ENCODE measurements around the gene SERPINI1.

SERPINI1 gene

DNA sequence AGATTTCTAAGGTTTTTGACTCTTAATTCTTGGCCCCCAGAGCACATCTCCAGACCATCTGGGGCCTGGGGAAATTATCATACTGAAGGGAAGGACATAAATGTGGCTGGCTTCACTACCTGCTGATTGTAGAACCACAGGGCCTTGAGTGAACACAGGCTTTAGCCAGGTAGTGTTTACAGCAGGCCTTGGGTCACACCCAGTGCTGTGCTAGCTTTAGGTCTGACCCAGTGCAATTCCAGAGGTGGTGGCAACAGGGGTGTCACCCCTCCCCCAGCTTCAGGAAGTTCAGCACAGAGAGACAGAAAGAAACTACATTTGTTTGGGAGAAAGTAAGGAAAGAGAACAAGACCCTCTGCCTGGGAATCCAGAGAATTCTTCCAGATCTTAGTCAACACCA is 25.0 kb upstream of the SERPINI1 start:
- no peak overlapping the region for H3K4me3 ChIP-seq (ENCODE audit: low read depth, low read length)
- TF ChIP-seq, protein P1, sequence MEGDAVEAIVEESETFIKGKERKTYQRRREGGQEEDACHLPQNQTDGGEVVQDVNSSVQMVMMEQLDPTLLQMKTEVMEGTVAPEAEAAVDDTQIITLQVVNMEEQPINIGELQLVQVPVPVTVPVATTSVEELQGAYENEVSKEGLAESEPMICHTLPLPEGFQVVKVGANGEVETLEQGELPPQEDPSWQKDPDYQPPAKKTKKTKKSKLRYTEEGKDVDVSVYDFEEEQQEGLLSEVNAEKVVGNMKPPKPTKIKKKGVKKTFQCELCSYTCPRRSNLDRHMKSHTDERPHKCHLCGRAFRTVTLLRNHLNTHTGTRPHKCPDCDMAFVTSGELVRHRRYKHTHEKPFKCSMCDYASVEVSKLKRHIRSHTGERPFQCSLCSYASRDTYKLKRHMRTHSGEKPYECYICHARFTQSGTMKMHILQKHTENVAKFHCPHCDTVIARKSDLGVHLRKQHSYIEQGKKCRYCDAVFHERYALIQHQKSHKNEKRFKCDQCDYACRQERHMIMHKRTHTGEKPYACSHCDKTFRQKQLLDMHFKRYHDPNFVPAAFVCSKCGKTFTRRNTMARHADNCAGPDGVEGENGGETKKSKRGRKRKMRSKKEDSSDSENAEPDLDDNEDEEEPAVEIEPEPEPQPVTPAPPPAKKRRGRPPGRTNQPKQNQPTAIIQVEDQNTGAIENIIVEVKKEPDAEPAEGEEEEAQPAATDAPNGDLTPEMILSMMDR (IDR thresholded peaks at IDR 0.05; ENCODE audit: low read depth, low read length): no peak

DNA sequence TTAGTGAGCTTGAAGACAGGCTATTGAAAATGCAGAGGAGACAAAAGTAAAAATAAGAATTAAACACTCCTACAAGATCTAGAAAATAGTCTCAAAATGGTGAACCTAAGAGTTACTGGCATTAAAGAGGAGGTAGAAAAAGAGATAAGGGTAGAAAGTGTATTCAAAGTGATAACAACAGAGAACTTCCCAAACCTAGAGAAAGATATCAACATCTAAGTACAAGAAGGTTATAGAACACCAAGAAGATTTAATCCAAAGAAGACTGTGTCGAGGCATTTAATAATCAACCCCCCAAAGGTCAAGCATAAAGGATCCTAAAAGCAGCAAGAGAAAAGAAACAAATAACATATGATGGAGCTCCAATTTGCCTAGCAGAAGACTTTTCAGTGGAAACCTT is 24.1 kb upstream of the SERPINI1 start:
- TF ChIP-seq, protein P1 (IDR thresholded peaks at IDR 0.05; ENCODE audit: low read depth, low read length): no peak
- no peak overlapping the region for H3K4me3 ChIP-seq (ENCODE audit: low read depth, low read length)

DNA sequence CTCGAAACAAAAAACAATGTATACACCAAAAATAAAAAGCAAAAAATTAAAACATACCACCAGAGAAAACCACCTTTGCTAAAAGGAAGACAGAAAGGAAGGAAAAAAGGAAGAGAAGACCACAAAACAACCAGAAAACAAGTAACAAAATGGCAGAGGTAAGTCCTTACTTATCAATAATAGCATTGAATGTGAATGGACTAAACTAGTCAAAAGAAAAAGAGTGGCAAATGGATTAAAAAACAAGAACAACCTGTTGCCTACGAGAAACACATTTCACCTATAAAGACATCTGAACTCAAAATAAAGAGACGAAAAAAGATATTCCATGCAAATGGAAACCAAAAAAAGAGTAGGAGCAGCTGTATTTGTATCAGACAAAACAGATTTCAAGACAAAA is 23.1 kb upstream of the SERPINI1 start:
- H3K4me3 ChIP-seq (ENCODE audit: low read depth, low read length): no peak overlapping the region
- TF ChIP-seq, protein P1 (IDR thresholded peaks at IDR 0.05; ENCODE audit: low read depth, low read length): no peak

DNA sequence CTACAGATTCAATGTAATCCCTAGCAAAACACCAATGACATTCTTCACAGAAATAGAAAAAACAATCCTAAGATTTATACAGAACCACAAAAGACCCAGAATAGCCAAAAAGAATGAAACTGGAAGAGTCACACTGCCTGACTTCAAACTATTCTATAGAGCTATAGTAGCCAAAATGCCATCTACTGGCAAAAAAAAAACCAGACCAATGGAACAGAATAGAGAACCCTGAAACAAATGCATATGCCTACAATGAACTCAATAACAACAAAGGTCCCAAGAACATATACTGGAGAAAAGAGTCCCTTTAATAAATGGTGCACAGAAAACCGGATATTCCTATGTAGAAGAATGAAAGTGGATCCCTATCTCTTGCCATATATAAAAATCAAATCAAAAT is 20.6 kb upstream of the SERPINI1 start:
- TF ChIP-seq, protein P1 (IDR thresholded peaks at IDR 0.05; ENCODE audit: low read depth, low read length): no peak
- no peak overlapping the region for H3K4me3 ChIP-seq (ENCODE audit: low read depth, low read length)

DNA sequence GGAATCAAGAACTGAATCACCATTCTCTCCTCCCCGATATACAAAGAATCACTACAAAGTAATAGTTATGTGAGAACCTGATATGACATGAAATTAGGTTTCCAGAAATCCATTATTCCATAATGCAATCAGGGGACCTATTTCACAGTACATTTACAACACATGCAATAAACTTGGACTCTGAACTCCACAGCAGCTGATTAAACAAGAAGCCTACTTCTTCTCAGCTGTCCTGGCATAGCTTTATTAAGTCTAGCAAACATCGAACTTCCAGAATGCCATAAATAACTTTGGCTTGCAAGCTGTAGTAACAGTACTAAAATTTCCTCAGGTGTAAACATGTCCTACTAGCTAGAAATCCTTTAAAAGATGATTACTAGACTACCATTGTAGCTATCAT is 18.6 kb upstream of the SERPINI1 start:
- TF ChIP-seq, protein P1 (IDR thresholded peaks at IDR 0.05; ENCODE audit: low read depth, low read length): no peak
- H3K4me3 ChIP-seq (ENCODE audit: low read depth, low read length): no peak overlapping the region

DNA sequence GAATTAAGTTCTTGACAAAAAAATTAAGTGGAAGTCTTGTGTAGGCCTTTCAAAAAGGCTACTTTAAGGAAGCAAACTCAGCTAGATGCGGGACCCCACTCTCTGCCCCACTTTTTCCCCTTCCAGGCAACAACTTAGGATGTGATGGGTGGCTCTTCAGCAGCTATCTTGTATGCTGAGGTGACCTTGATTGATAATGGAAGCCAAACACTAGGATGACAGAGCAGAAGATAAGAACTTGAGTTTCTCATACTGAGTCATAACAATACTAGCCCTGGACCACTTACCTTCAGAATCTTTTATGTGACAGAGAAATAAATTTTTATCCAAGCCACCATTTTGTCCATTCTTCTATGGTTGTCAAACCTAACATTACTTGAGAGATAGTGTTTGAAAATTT is 16.9 kb upstream of the SERPINI1 start:
- TF ChIP-seq, protein P1 (IDR thresholded peaks at IDR 0.05; ENCODE audit: low read depth, low read length): no peak
- no peak overlapping the region for H3K4me3 ChIP-seq (ENCODE audit: low read depth, low read length)

DNA sequence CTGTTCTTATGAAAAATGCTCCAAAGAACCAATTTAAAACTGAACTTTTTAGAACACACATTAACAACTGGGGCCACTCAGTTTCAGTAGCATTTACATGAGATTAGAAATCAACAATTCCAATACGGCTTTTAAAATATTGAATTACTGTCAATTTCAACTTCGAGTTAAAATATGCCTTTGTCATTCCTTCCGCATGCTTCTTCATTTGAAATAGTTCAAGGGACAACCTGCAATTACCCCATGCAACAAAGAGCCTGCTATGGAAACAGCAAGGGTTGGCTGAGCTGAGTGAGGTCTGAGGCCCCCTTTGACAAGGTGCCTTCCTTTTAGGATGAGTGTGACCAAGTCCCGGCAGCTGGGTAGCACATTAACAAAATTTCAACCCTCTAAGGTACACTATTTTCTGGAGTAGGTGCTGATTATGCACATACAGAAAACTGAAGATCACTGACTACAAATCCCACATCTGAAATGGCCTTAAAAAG is 12.5 kb upstream of the SERPINI1 start:
- TF ChIP-seq, protein P1 (IDR thresholded peaks at IDR 0.05; ENCODE audit: low read depth, low read length): no peak
- H3K4me3 ChIP-seq (ENCODE audit: low read depth, low read length): no peak overlapping the region

Data from WI38 (cell line).